A549 (cell line): ENCODE results near the gene MAN1C1.

Experiments
- CTCF ChIP-seq: fragments of >200 bp; sonication (Bioruptor Twin); formaldehyde crosslinking; IDR thresholded peaks from 3 replicates; pipeline ENCODE4 v1.5.1; 2016
- EP300 ChIP-seq, 2 experiments: fragments of >200 bp; sonication (Bioruptor Twin); formaldehyde crosslinking; IDR thresholded peaks; 2 replicates in 1 of 2; 3 replicates in 1 of 2; pipeline ENCODE4 v1.6.1; 2016 to 2017
- HES2 ChIP-seq: fragments of >200 bp; sonication (Bioruptor Twin); formaldehyde crosslinking; IDR thresholded peaks from 2 replicates; pipeline ENCODE4 v1.6.1; 2016
- HEYL ChIP-seq: fragments of 250-450 bp; sonication (Bioruptor Pico); IDR thresholded peaks from 2 replicates; pipeline ENCODE4 v1.8.0; 2021; ENCODE audit warnings: mild to moderate bottlenecking, moderate library complexity
- JUNB ChIP-seq: fragments of >200 bp; sonication (Bioruptor Twin); formaldehyde crosslinking; IDR thresholded peaks from 2 replicates; pipeline ENCODE4 v1.6.1; 2016
- MAFK ChIP-seq: fragments of 450-650 bp; IDR thresholded peaks from 2 replicates; pipeline ENCODE4 v1.6.1; 2014; ENCODE audit not compliant: partially characterized antibody
- POLR2A ChIP-seq: IDR thresholded peaks from 2 replicates; pipeline ENCODE4 v1.6.1; 2012; ENCODE audit warnings: mild to moderate bottlenecking, low read length
- RAD21 ChIP-seq, 2 experiments: fragments of >200 bp in 1 of 2; sonication (Bioruptor Twin) in 1 of 2; formaldehyde crosslinking in 1 of 2; IDR thresholded peaks in 1 of 2; conservative IDR thresholded peaks in 1 of 2; 2 replicates in 1 of 2; 3 replicates in 1 of 2; pipeline ENCODE4 v1.6.1; 2012 to 2018; ENCODE audit warnings: inconsistent platforms in 1 of 2
- REST ChIP-seq: fragments of 200-600 bp; sonication (generic); IDR thresholded peaks from 2 replicates; pipeline ENCODE4 v1.6.1; 2016; ENCODE audit warnings: antibody characterized with exemption, mild to moderate bottlenecking, moderate library complexity
- RFX5 ChIP-seq: fragments of 450-650 bp; IDR thresholded peaks from 2 replicates; pipeline ENCODE4 v1.7.1; 2014; ENCODE audit warnings: antibody characterized with exemption, mild to moderate bottlenecking, moderate library complexity
- SREBF2 ChIP-seq: fragments of 450-650 bp; IDR thresholded peaks from 2 replicates; pipeline ENCODE4 v1.6.1; 2014; ENCODE audit warnings: mild to moderate bottlenecking, moderate library complexity

GRCh38 chr1:25786887-25787759, 170.5 kb downstream of the MAN1C1 start:
- TF ChIP-seq HEYL = no peak
- TF ChIP-seq CTCF = no peak
- TF ChIP-seq REST = no peak
- TF ChIP-seq POLR2A = no peak
- TF ChIP-seq EP300 (IDR thresholded peaks at IDR 0.05) = no peak
- TF ChIP-seq RFX5 = no peak
- TF ChIP-seq RAD21 (conservative IDR thresholded peaks at IDR 0.05 in 1 of 2, IDR thresholded peaks at IDR 0.05 in 1 of 2) = no peak
- no peak for TF ChIP-seq JUNB
- no peak for TF ChIP-seq MAFK
- no peak for TF ChIP-seq SREBF2
- no peak for TF ChIP-seq HES2
